ENCODE results near the gene FOXE1.

FOXE1 gene

DNA sequence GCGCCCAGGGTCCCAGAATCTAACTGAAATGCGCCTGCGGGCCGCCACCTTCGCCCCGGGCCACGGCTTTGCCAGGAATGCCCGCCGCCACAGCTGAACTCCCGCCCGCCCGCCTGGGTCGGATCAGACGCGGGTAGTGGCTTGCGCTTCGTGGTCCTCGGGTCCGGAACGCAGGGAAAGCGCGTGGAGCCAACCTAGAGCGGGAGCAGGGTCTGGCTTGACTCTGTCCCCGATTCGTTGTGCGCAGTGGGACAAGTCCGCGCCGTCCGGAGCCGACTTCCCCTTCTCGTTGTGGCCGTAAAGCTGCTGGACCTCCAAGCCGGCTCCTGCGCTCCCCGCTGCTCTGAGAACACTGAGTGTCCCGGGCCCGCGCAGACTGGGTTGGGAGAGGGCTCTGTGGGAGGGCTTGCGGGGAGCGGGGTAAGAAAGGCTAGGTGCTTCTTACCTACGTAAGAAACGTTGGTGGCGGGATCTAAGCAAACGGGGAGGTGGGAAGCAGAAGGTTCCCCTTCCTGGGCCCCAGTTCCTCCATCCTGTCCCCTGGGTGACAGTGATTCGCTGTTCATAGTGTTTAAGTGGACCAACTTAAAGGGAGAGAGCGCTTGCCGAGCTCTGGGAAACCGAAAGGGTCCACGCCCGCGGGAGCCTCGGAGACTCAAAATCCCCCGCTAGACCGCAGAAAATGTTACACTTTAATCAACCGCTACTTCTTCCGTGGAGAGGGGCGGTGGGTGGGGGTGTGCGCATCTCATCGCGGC lies 4.4 kb upstream of the FOXE1 start:
- no peak for DNase-seq

DNA sequence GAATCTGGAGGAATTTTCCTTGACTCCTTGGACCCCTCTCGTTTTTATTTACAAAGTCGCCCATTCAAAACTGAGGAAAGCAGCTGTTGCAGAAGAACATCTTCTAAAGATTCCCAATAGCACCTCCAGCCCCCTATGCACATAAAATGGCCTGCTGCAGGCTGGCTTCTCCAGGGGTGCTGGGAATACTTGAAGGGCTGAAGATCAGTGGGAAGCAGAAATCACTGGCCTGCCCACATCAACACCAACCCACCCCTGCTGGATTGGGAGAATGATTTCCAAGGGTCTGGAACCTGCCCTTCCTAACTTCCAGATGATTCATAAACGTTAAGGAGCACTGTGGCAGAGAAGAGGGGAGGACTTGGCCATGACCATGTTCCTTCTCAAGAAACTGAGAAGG lies 3.0 kb upstream of the FOXE1 start:
- no peak for DNase-seq

DNA sequence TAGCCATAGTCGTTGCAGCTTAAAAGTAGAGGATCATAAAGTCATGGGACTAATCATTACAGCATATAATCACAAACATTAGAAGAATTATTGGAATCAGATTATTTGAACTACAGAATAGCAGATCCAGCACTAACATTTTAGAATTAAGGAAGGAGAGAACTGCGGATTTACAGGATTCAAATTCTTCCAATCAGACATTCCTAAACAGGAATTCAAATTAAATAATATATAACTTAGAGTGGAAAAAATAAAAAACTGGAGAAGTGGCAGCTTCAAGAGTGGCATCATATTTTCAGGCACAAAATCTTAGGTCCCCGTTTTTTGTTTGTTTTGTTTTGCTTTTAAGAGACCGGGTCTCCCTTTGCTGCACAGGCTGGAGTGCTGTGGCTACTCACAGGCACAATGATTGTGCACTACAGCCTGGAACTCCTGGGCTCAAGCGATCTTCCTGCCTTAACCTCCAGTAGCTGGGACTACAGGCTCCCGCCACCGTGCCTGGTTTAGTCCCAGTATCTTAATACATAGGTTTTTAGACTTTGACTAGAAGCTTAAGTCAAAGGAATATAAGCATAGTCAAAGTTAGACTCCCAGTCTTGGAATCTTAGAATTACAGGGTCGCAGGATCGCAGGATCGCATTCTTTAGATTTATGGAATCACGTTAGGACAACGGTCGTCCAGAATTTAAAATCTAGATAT lies 2.1 kb upstream of the FOXE1 start:
- DNase-seq = no peak

DNA sequence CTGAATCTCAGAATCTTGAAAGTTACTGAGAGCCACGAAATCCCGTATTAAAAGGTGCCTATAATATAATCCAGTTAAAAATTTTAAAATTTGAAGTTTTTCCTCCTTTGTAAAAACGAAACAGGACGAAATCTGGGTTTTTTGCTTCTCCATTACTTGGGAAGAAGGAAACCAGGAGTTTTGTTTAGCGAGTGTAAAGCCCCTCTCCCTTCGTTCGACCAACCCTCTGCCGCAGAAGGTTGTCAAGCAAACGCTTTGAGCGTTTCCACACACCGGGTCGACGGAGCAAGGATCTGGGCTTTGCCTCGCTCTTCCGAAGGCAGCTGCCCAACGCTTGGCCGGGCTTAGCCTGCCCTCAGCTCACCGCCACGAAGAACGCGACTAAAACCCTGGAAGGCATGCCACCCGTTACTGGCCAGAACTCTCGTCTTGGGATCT lies 1.6 kb upstream of the FOXE1 start:
- DNase-seq = no peak

DNA sequence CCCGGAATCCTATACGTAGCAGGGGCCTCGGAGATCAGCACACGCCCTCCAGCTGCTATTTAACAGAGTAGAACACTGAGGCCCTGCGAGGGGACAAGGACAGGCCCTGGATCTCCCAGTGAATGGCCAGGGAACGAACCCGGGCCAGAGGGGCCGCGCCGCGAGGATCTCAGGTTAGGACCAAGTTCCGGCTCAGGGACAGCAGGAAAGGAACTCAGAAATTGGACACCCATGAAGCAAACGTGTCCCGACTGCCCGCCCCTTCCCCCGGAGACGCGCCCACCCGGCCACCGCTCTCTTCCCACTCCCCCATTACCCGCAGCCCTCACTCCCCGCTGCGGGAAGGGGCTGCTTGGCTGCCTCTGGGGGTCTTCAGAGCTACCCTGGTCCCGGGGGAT lies 1.0 kb upstream of the FOXE1 start:
- no peak for DNase-seq

DNA sequence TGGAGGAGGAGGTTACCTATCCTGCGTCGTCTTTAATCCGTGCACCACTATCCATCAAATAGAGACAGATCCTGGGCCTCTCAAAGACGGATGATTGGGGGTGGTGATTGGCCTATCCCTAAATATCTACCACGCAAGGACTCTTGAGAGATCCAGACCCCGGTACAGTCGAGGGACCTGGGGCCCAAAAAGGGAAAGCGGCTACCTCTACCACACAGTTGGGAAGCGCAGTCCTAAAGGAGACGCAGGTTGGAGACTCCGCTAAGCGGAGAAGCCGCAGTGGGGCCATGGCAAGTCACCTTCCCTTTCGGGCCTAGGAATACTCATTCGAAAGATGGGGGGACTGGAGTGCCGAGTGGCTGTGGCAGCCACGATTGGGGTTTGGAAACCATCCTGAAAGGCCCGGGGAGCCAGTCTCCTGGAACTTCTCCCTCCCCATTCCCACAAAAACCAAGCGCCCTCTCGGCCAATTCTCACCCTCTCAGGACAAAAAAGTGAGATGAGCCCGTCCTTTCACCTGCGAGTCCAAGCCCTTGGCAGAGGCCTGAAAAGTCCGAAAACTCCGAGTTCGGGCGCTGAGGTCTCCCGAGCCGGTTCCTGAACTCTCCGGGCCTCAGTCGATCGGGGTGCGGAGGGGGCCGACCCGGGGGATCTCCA lies 499 bp upstream of the FOXE1 start:
- DNase-seq = no peak

DNA sequence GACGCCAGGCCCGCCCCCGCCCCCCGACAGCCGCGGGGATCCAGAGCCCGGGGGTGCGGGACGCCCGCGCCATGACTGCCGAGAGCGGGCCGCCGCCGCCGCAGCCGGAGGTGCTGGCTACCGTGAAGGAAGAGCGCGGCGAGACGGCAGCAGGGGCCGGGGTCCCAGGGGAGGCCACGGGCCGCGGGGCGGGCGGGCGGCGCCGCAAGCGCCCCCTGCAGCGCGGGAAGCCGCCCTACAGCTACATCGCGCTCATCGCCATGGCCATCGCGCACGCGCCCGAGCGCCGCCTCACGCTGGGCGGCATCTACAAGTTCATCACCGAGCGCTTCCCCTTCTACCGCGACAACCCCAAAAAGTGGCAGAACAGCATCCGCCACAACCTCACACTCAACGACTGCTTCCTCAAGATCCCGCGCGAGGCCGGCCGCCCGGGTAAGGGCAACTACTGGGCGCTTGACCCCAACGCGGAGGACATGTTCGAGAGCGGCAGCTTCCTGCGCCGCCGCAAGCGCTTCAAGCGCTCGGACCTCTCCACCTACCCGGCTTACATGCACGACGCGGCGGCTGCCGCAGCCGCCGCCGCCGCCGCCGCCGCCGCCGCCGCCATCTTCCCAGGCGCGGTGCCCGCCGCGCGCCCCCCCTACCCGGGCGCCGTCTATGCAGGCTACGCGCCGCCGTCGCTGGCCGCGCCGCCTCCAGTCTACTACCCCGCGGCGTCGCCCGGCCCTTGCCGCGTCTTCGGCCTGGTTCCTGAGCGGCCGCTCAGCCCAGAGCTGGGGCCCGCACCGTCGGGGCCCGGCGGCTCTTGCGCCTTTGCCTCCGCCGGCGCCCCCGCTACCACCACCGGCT lies 1.0 kb downstream of the FOXE1 start:
- DNase-seq = peak; percentile 69

DNA sequence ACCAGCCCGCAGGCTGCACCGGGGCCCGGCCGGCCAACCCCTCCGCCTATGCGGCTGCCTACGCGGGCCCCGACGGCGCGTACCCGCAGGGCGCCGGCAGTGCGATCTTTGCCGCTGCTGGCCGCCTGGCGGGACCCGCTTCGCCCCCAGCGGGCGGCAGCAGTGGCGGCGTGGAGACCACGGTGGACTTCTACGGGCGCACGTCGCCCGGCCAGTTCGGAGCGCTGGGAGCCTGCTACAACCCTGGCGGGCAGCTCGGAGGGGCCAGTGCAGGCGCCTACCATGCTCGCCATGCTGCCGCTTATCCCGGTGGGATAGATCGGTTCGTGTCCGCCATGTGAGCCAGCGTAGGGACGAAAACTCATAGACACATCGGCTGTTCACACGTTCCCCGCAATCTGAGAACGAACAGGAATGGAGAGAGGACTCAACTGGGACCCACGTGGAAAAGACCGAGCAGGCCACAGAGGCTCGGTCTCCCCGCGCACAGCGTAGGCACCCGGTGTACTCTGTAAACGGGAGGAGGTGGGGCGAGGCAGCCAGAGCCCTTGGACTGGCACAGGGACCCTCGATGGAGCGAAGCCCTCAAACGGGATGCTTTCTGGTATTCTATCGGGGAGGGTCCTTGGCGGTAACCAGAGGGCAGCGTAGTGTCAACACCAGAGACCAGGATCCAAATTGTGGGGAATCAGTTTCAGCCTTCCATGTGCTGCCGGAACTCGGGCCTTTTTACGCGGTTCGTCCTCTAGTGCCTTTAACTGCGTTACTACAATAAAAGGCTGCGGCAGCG lies 1.9 kb downstream of the FOXE1 start:
- DNase-seq = no peak

DNA sequence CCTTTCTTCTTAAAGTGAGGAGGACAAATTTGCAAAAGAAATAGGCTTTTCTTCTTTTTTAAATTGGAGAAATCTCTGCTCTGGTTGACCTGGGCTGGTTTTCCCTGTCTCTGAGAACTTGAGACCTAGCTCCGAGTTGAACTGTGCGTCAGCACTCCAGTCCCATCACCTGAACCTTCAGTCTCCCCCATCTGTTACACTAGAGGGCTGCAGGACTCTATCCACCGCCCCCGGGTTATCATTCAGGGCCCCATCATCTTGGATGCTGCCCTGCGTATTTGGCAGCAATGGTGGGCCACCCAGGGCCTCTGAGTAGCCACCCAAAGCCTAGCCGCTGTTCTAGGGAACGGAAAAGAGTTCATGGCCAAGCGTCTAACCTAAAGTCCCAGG lies 2.5 kb downstream of the FOXE1 start:
- no peak for DNase-seq

DNA sequence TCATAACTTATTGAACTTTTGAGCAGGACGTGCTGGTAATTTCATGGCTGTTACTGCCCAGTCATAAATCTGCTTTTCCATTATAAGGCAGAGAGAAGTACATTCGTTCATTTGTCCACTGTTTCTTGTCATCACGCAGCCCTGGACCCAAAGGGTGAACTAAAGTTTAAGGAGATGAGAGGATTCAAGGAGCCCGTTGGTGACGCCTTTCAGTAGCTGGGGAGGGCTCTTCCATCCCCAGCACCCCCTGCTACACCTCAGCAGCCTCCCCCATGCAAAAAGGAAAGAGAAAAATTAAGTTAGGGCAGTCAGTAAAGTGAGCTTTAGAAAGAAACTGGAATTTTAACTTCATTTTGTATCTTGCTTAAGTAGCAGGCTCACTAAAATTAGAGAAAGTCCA lies 2.9 kb downstream of the FOXE1 start:
- DNase-seq = no peak

DNA sequence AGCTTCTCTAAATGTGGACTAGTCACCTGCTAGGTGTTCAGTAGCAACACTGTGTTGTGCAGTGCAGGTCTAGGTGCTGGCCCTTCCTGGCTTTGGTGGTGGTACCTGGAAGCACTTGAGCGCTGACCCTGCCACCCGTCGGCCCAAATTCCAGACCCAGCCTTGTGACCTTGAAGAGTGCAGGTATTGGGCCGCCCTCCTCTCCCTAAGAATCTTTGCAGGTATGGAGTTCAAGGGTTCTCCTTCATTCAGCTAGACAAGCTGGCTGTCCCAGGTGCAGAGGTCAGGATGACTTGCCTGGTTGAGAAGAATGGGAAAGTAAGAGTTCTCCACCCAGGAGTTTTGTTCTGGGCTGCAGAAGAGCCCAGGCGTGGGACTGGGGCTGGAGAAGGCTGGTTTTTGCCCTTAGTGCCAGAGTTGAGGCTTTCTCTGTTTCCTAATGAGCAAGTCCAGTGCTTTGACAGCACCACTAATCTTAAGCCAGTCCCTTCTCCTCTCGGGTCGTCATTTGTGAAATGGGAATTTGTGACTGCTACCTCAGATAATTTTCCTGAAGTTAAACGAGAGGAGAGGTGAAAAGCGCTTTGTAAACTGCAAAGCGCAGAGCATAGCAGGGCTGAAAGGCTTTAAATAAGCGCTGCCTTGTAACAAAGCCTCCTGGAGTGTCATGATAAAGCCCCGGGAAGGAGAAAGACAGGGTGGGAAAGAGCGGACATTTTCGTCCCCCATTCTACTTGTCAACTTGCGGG lies 4.0 kb downstream of the FOXE1 start:
- DNase-seq = no peak

DNA sequence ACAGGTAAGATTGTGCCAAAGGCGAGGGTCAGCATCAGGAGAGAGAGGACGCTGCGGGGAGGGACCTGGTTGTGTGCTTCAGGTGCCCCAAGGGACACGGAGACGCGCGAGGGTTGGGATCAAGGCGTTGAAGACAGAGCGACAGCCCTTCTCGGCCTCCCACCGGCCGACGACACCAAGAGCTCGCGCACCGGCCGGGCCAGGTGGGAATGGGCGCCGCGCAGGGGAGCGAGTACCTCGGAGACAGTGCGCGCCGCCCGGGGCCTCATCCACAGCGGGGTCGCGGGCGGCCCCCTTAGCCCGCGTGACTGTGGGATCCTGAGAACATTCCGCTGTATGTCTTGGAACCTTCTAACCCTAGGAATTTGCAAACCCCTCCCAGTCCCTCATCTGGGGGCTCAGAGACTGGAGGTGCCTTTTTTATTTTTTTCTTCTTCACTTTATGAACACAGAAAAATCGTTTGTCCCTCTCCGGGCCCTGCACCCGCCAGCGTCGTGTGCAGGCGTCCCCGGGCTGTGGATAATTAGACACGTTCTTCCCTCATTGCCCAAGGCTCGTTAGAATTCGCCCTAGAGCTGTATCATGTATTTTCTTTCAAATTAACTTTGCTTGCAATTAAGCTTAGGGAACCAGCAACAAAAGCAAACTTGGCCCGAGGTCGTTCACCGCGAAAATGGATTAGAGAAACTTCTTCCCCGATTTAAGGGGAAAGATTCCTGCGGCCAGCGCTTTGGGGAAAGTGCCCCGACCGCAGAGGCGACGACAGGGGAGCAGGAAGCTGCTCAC lies 4.8 kb downstream of the FOXE1 start:
- no peak for DNase-seq

DNA sequence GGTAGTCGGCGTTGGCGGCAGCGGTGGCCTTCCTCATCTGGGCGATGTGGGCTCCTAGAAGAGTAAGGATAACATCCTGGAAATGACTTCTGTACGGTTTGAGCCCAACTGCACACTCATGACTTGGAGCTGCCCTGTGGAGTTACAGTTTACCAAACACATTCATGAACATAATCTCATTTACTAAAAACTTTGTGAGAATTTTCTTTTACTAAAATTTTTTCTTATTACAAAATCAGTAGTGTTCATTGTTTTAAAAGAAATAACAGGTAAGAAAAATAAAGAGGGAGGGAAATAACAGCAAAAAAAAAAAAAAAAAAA lies 5.3 kb downstream of the FOXE1 start:
- DNase-seq = no peak

DNA sequence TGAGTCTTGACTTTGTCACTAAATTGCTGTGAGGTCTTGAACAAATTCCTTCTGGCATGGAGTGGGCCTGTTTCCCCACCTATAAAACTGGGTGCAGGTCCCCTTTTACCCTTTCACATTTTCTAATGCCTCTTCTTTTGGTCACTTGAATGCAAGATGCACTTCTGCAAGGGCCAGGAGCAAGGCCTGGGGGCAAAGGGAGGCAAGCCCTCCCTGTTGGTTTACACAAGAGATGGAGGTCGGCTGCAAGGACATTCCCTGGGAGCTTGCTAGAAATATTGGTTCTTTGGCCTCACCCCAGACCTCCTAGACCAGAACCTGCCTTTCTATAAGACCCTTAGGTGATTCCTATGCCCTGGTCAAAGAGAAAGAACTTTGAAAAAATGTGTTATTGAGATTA lies 5.8 kb downstream of the FOXE1 start:
- DNase-seq = no peak

DNA sequence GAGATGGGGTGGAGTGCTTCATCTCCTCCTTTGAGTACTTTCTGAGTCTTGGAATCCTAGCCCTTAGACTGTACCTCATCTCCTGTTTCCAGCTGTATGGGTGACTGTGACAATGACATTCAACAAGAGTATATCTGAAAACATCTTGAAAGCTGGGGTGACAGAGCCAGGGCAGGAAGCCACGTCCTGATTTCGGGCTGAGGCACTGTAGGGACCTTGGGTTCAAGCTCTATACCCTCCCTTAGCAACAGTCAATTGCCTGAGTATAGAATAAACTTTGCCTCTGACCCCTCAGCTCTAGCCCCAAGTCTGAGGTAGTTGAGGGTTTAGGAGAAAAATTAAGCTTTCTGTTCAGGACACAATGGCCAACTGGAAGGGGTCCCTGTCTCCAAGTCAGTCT lies 6.3 kb downstream of the FOXE1 start:
- no peak for DNase-seq

DNA sequence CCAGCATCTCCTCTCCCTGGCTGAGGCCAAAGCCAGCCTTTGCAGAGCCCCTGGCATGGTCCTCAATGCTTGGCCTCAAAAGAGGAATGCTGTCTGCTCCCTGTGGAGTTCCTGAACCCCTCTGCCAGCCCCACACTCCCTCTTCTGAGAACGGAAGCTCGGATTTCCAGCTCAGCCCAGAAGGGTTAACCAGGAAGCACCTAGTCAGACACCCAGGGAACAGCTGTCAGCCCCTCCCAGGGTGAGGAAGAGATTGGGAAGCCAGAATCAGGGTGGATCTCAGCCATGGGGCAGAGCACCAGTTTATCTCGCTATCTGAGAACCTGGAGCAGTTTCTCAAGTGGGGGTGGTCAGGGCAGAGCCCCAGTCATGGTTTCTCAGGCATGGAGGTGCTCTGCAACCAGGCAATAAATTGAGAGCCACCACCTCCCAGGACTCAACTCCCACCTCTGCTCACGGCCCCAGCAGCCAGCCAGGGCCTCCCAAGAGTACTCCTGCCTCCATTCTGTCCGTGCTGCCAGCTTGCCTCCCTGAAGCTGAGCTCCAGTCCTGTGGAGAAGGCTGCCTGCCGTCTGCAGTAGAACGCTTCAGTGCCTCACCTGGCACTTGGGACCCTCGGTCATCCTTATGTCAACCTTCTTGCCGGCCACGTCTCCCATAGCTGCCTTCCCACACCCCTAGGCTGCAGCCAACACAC lies 7.6 kb downstream of the FOXE1 start:
- no peak for DNase-seq

DNA sequence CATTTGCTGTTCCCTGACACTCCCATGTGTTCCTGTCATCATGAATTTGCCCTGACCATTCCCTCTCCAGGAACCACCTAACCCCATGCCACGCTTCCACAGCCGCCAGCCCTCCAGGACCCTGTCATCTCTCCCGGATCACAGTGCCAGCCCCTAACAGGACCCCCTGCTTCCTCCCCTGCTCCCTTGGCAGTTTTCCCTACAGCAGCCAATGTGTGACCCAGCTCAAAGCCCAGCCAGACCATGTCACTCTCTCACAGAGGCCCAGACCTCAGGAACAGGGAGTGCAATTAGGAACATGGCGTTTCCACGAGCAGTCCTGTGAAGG lies 8.1 kb downstream of the FOXE1 start:
- DNase-seq = no peak

DNA sequence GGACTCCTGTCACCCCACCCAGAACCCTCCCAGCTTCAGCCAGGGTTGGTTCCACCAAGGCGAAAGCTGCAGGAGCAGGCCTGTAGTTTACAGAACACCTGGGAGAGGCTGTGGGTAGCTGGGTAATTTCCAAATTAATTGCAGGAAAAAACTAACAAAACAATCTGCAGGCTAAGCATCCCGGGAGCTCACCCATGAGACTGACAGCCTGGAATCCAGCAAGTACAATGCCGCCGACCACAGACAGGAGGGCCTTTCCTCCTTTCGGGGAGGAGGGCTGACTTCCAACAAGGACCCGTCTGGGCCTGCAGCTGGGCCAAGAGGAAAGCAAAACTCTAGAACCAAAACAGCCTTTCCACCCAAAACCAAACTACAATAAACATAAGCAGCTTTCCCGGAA lies 10.3 kb downstream of the FOXE1 start:
- DNase-seq = no peak

DNA sequence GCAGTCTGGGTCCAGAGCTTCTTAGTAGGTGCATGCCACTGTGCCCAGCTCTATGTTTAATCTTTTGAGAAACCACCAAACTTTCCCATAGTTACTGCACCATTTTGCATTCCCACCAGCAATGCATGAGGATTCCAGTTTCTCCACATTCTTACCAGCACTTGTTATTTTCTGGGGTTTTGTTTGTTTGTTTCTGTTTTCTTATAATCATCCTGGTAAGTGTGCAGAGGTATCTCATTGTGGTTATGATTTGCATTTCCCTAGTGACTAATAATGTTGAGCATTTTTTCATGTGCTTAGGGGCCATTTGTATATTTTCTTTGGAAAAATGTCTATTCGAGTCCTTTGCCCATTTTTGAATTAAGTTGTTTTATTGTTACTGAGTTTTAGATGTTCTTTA lies 11.4 kb downstream of the FOXE1 start:
- no peak for DNase-seq

DNA sequence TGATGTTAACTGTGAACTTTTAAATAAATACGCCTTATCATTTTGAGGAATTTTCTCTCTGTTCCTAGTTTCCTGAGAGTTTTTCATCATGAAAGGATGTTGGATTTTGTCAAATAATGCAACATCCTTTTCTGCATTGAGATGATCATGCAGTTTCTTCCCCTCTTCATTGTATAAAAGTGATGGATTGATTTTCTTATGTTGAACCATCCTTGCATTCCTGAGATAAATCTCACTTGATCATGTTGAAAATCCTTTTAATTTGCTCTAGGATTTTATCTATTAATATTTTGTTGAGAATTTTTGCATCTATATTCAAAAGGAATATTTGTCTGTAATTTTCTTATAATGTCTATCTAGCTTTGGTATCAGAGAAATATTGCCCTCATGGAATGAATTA lies 13.3 kb downstream of the FOXE1 start:
- no peak for DNase-seq

DNA sequence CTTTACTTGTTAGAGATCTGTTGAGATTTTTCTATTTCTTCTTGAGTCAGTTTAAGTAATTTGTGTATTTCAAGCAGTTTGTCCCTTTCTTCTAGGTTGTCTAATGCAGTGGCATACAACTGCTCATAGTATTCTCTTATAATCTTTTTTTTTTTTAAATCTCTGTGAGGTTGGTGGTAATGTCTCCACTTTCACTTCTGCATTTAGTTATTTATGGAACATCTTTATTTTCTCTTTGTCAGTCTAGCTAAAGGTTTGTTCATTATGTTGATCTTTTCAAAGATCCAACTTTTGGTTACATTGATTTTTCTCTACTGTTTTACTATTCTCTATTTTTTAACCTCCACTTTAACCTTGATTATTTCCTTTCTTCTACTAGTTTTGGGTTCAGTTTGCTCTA lies 13.8 kb downstream of the FOXE1 start:
- no peak for DNase-seq

Measured in hematopoietic multipotent progenitor cell treated with erythropoietin and hydrocortisone succinate and interleukin-3 and kit ligand, for 6 days (in vitro differentiated cells).